ENCODE data around the gene MPRIP. TPM values are rescaled to one million over a fixed set of nuclear protein-coding genes. Genes with fewer than 3 reads are reported as not detected.

MPRIP gene
- total and polyA plus RNA-seq, 2 donors (not counting 1 experiment from before 2014, with no cell fraction given), result 130 to 299 TPM

DNA sequence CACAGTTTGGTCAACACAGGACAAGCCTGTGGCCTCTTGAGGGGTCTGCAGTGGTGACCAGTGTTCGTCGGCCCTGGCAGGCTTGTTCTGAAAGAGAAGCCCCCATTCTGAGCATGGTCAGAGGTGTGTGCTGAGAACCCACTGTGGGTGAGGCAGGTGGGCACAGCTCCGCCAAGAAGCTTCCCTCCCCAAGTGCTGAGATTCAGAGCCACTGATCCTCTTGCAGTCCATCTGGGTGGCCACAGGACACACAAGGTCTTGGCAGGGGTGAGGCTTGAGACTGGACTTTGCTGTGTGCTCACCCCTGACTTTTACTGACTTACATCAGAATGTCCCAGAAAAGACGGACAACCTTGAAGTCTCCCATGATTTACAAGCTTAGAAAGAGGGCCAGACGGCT lies 18.7 kb downstream of the MPRIP start:
- H3K4me1 Mint-ChIP-seq, result peaks cover 49% of the 10 kb centered on the region
- Histone ChIP-seq H4K20me1 (ENCODE audit: control insufficient read depth, insufficient read depth, low read length, poor library complexity, severe bottlenecking) (peaks cover 97% of the 10 kb centered on the region), H2AFZ (ENCODE audit: insufficient read depth, low read depth, low read length, poor library complexity, severe bottlenecking) (no peak overlapping the region), H3K9me3 (ENCODE audit: control extremely low read depth in 1 of 3, control insufficient read depth in 2 of 3, insufficient read depth in 1 of 3, low read length in 2 of 3) (no peaks in the 10 kb centered on the region), H3K27ac (ENCODE audit: low read length in 2 of 2) (no peak overlapping the region), H3K4me3 (ENCODE audit: control extremely low read depth in 1 of 5, extremely low read depth in 1 of 5, insufficient read depth in 1 of 5, low read depth in 2 of 5, low read length in 4 of 5) (no peak overlapping the region), H3K79me2 (ENCODE audit: control insufficient read depth, insufficient read depth, low read length) (peaks cover 99% of the 10 kb centered on the region), H3K4me2 (replicated peaks; ENCODE audit: low read depth, low read length, poor library complexity, severe bottlenecking) (no peak overlapping the region), H3K36me3 (replicated peaks in 1 of 2; ENCODE audit: control extremely low read depth in 1 of 2, control insufficient read depth in 1 of 2, extremely low read depth in 1 of 2, insufficient read depth in 2 of 2, low read length in 1 of 2) (peaks cover 0 to 28% of the 10 kb centered on the region in 2 experiments), H3K27me3 (replicated peaks in 1 of 4; ENCODE audit: control extremely low read depth in 1 of 4, control insufficient read depth in 3 of 4, insufficient read depth in 4 of 4, low read length in 3 of 4) (no peaks in the 10 kb centered on the region), H3K9ac (ENCODE audit: low read length) (no peak overlapping the region), H3K4me1 (ENCODE audit: control insufficient read depth in 2 of 2, insufficient read depth in 2 of 2, low read length in 2 of 2) (peaks cover 27 to 29% of the 10 kb centered on the region in 2 donors)
- ChIA-PET POLR2A (no interaction called here), CTCF (interaction anchor here (0.5 kb wide), 1 partner anchor 203 kb away, joined by 3 read pairs; no protein-coding TSS in a partner anchor)
- H3K27ac Mint-ChIP-seq, result peak overlapping the region; percentile 41
- H3K27me3 Mint-ChIP-seq, result no peaks in the 10 kb centered on the region
- no peak for TF ChIP-seq EZH2 (IDR thresholded peaks at IDR 0.05; ENCODE audit: borderline replicate concordance, insufficient read depth, low read depth, low read length, poor library complexity, severe bottlenecking)
- H3K9me3 Mint-ChIP-seq (ENCODE audit: insufficient read depth), result no peaks in the 10 kb centered on the region
- intact Hi-C loops (cut with micrococcal nuclease), result no loop called here
- DNase-seq (no peak), ATAC-seq (ENCODE audit: low read depth) (no peak)
- 97% methylated on average over 5 of the region's 5 CpGs for WGBS (ENCODE audit: insufficient coverage)
- no peak overlapping the region for H3K4me3 Mint-ChIP-seq

DNA sequence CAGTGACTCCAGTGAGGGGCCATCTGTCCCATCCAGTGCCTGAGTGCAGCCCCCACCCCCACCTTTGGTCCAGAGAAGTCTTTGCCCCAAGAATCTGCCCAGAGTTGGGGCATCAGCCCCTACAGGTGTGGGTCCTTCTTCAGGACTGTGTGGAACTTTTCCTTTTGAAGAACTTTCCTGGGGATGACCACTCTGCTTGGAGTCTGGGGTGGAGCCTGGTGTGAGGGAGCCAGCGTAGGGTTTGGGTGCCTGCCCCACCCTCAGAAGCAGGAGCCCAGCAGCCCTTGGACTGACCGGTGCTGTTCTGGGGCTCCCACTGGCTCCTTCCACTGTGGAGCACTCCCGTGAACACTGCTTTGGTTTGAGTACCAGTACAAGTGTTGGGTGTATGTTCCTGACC lies 19.3 kb downstream of the MPRIP start:
- Histone ChIP-seq H3K4me1 (ENCODE audit: control insufficient read depth in 2 of 2, insufficient read depth in 2 of 2, low read length in 2 of 2) (peaks cover 29 to 30% of the 10 kb centered on the region in 2 donors), H3K9me3 (ENCODE audit: control extremely low read depth in 1 of 3, control insufficient read depth in 2 of 3, insufficient read depth in 1 of 3, low read length in 2 of 3) (no peaks in the 10 kb centered on the region), H3K36me3 (replicated peaks in 1 of 2; ENCODE audit: control extremely low read depth in 1 of 2, control insufficient read depth in 1 of 2, extremely low read depth in 1 of 2, insufficient read depth in 2 of 2, low read length in 1 of 2) (peaks cover 0 to 28% of the 10 kb centered on the region in 2 experiments), H3K4me2 (replicated peaks; ENCODE audit: low read depth, low read length, poor library complexity, severe bottlenecking) (peak overlapping the region; percentile 39), H3K27ac (ENCODE audit: low read length in 2 of 2) (no peak overlapping the region), H3K79me2 (ENCODE audit: control insufficient read depth, insufficient read depth, low read length) (peaks cover 99% of the 10 kb centered on the region), H2AFZ (ENCODE audit: insufficient read depth, low read depth, low read length, poor library complexity, severe bottlenecking) (no peak overlapping the region), H3K27me3 (replicated peaks in 1 of 4; ENCODE audit: control extremely low read depth in 1 of 4, control insufficient read depth in 3 of 4, insufficient read depth in 4 of 4, low read length in 3 of 4) (no peaks in the 10 kb centered on the region), H3K9ac (ENCODE audit: low read length) (no peak overlapping the region), H4K20me1 (ENCODE audit: control insufficient read depth, insufficient read depth, low read length, poor library complexity, severe bottlenecking) (peaks cover 96% of the 10 kb centered on the region), H3K4me3 (ENCODE audit: control extremely low read depth in 1 of 5, extremely low read depth in 1 of 5, insufficient read depth in 1 of 5, low read depth in 2 of 5, low read length in 4 of 5) (no peak overlapping the region)
- Mint-ChIP-seq H3K9me3 (ENCODE audit: insufficient read depth) (no peaks in the 10 kb centered on the region), H3K27me3 (no peaks in the 10 kb centered on the region), H3K4me1 (peaks cover 53% of the 10 kb centered on the region), H3K4me3 (no peak overlapping the region), H3K27ac (peak overlapping the region; percentile 41)
- CTCF ChIA-PET, result interaction anchor here (0.5 kb wide), 1 partner anchor 203 kb away, joined by 3 read pairs; no protein-coding TSS in a partner anchor
- intact Hi-C loops (cut with micrococcal nuclease), result no loop called here
- no peak for TF ChIP-seq EZH2 (IDR thresholded peaks at IDR 0.05; ENCODE audit: borderline replicate concordance, insufficient read depth, low read depth, low read length, poor library complexity, severe bottlenecking)
- TF ChIP-seq, protein P1, sequence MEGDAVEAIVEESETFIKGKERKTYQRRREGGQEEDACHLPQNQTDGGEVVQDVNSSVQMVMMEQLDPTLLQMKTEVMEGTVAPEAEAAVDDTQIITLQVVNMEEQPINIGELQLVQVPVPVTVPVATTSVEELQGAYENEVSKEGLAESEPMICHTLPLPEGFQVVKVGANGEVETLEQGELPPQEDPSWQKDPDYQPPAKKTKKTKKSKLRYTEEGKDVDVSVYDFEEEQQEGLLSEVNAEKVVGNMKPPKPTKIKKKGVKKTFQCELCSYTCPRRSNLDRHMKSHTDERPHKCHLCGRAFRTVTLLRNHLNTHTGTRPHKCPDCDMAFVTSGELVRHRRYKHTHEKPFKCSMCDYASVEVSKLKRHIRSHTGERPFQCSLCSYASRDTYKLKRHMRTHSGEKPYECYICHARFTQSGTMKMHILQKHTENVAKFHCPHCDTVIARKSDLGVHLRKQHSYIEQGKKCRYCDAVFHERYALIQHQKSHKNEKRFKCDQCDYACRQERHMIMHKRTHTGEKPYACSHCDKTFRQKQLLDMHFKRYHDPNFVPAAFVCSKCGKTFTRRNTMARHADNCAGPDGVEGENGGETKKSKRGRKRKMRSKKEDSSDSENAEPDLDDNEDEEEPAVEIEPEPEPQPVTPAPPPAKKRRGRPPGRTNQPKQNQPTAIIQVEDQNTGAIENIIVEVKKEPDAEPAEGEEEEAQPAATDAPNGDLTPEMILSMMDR (IDR thresholded peaks at IDR 0.05), result no peak
- DNase-seq (no peak), ATAC-seq (ENCODE audit: low read depth) (no peak)
- POLR2A ChIA-PET, result no interaction called here
- WGBS (ENCODE audit: insufficient coverage), result 100% methylated on average over 3 of the region's 3 CpGs
